PC-3 (cell line): ENCODE data around the gene FOXP1.

ENCODE experiments used
- CTCF ChIP-seq: fragments of 300-600 bp; sonication (generic); conservative IDR thresholded peaks from 2 replicates; pipeline ENCODE4 v1.5.1; 2017; ENCODE audit warnings: antibody characterized with exemption, low read depth, mild to moderate bottlenecking, low read length
- EZH2 ChIP-seq: fragments of 300-600 bp; sonication (generic); IDR thresholded peaks from one replicate; pipeline ENCODE4 v1.6.1; 2017; ENCODE audit warnings: antibody characterized with exemption, mild to moderate bottlenecking, low read length; ENCODE audit not compliant: unreplicated experiment
- EZH2phosphoT487 ChIP-seq: fragments of 300-600 bp; sonication (generic); IDR thresholded peaks from 2 replicates; pipeline ENCODE4 v1.6.1; 2018; ENCODE audit warnings: mild to moderate bottlenecking, antibody characterized with exemption, low read length, borderline replicate concordance

GRCh38 chr3:71102111-71102983 lies 481.2 kb downstream of the FOXP1 start:
- no peak for TF ChIP-seq CTCF
- no peak for TF ChIP-seq EZH2phosphoT487
- no peak for TF ChIP-seq EZH2
